HepG2 (cell line): Measurements from ENCODE around the gene MMP28. TPM values are rescaled to one million over a fixed set of nuclear protein-coding genes. Genes with fewer than 3 reads are reported as not detected.

ENCODE experiments used
- ELK4 ChIP-seq: sonication (generic); formaldehyde crosslinking; IDR thresholded peaks from 2 replicates; pipeline ENCODE4 v1.9.0; 2021; ENCODE audit warnings: missing genetic modification reagents, borderline replicate concordance
- ETV5 ChIP-seq: IDR thresholded peaks from 2 replicates; pipeline ENCODE4 v1.6.1; 2018; ENCODE audit warnings: missing biosample characterization, missing genetic modification reagents, inconsistent platforms, borderline replicate concordance
- KDM3A ChIP-seq: IDR thresholded peaks from 2 replicates; pipeline ENCODE4 v1.6.1; 2018; ENCODE audit warnings: low read depth, missing compliant biosample characterization
- KLF13 ChIP-seq: sonication (generic); formaldehyde crosslinking; IDR thresholded peaks from 2 replicates; pipeline ENCODE4 v1.4.0; 2020; ENCODE audit warnings: mild to moderate bottlenecking, missing genetic modification reagents
- LCORL ChIP-seq, 2 experiments: fragments of 450-650 bp in 1 of 2; sonication (generic) in 1 of 2; formaldehyde crosslinking in 1 of 2; IDR thresholded peaks; 2 replicates each; pipeline versions ENCODE4 v1.5.0 to v1.6.1; 2017 to 2020; ENCODE audit warnings: antibody characterized with exemption in 1 of 2, missing genetic modification reagents in 1 of 2
- PHF21A ChIP-seq: sonication (generic); formaldehyde crosslinking; IDR thresholded peaks from 2 replicates; pipeline ENCODE4 v1.5.0; 2020; ENCODE audit warnings: mild to moderate bottlenecking, missing genetic modification reagents
- TCF7L2 ChIP-seq: IDR thresholded peaks from 2 replicates; pipeline ENCODE4 v1.6.1; 2011; ENCODE audit warnings: mild to moderate bottlenecking, low read depth, low read length, moderate library complexity
- ZFP90 ChIP-seq: sonication (generic); formaldehyde crosslinking; IDR thresholded peaks from 2 replicates; pipeline ENCODE4 v1.8.0; 2022; ENCODE audit warnings: missing genetic modification reagents, mild to moderate bottlenecking, inconsistent platforms, borderline replicate concordance
- ZNF24 ChIP-seq: fragments of 450-650 bp; IDR thresholded peaks from 2 replicates; pipeline ENCODE4 v1.6.1; 2017; ENCODE audit warnings: antibody characterized with exemption, mild to moderate bottlenecking
- ZNF564 ChIP-seq: sonication (generic); formaldehyde crosslinking; IDR thresholded peaks from 2 replicates; pipeline ENCODE4 v1.8.1; 2023; ENCODE audit warnings: mild to moderate bottlenecking, missing genetic modification reagents
- ZNF629 ChIP-seq: sonication (generic); formaldehyde crosslinking; conservative IDR thresholded peaks from 2 replicates; pipeline ENCODE4 v1.5.0; 2020; ENCODE audit warnings: missing genetic modification reagents
- polyA plus RNA-seq, 8 experiments: library from polyadenylated mRNA; depleted of rRNA in 3 of 8; stranded (reverse) in 7 of 8; unstranded in 1 of 8; fragments of >200 nt; fragmentation: Illumina TruSeq in 4 of 8; extraction: Trizol in 4 of 8; gene quantifications; 2 replicates each; pipeline versions ENCODE4 v1.2.1 to v1.2.3, GENCODE V29; 2011 to 2016; ENCODE audit warnings: low read depth in 4 of 8, missing spikeins in 1 of 8, mixed read lengths in 1 of 8; ENCODE audit not compliant: insufficient read depth in 1 of 8
- total RNA-seq, 5 experiments: library from RNA; depleted of rRNA; stranded (reverse); fragments of >200 nt; fragmentation: Illumina TruSeq; extraction: Trizol; gene quantifications; 2 replicates each; pipeline ENCODE4 v1.2.3, GENCODE V29; 2016; ENCODE audit warnings: low read depth in 1 of 5
- TF ChIP-seq, protein P1 (sequence below): sonication (generic); IDR thresholded peaks from 2 replicates; pipeline ENCODE4 v1.6.1; 2016; ENCODE audit warnings: low read depth, borderline replicate concordance
- TF ChIP-seq, protein P2 (sequence below): sonication (generic); formaldehyde crosslinking; IDR thresholded peaks from 2 replicates; pipeline ENCODE4 v1.8.1; 2023; ENCODE audit warnings: missing genetic modification reagents, mild to moderate bottlenecking, borderline replicate concordance
- TF ChIP-seq, protein P3 (sequence below): sonication (generic); formaldehyde crosslinking; IDR thresholded peaks from one replicate; pipeline ENCODE4 v1.5.1; 2020; ENCODE audit warnings: mild to moderate bottlenecking, missing genetic modification reagents; ENCODE audit errors: not compliant biosample characterization
- TF ChIP-seq, protein P4 (sequence below): sonication (generic); formaldehyde crosslinking; IDR thresholded peaks from 2 replicates; pipeline ENCODE4 v1.4.0; 2020; ENCODE audit warnings: missing genetic modification reagents

Gene MMP28
- total and polyA plus RNA-seq, 2 of the 13 experiments (the other 11 are each of a cell fraction or from before 2014, with no cell fraction given) = not detected

DNA sequence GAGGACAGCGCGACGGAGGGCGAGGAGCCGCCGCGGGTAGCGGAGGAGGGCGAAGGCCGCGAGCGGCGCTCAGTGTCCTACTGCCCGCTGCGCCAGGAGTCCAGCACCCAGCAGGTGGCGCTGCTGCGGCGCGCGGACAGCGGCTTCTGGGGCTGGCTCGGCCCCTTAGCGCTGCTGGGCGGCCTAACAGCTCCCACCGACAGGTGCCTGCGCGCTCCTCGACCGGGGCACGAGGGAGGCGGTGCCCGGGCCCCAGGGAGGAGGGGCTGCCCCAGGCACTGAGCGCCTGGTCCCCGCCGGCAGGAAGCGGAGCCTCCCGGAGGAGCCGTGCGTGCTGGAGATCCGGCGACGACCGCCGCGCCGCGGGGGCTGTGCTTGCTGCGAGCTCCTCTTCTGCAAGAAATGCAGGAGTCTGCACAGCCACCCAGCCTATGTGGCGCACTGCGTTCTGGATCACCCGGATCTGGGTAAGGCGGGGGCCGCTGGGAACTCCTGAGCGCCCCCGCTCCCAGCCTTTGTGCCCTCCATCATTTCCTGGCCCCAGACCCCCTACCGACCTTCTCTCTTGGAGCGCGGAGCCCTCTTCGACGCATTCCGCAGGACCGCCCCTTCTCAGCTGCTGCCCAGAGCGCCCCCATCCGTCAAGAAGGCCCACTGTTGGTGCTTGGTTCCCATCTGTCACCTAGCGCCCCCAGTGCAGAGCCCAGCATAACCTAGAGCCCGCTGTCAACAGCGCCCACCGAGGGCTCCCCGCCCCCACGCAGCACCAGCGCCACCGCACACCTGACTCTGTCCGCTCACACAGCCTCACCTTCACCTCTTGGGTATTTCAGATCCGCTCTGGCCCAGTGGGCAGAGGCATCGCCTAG, 31.1 kb downstream of the MMP28 start (continued):
- TF ChIP-seq ZFP90 (peak; percentile 80; the same call in 1 of the 2 replicates), ZNF24 (no peak), ETV5 (CRISPR knock-in tag) (peak; percentile 58), KLF13 (no peak), LCORL (IDR thresholded peaks at IDR 0.05) (no peak), LCORL (CRISPR knock-in tag; IDR thresholded peaks at IDR 0.05) (peak; percentile 53), ELK4 (CRISPR knock-in tag) (0 out of 2 replicates have a peak, but pooled peaks have one; percentile 26), KDM3A (CRISPR knock-in tag) (no peak), ZNF629 (CRISPR knock-in tag) (0 out of 2 replicates have a peak, but pooled peaks have one; percentile 19), PHF21A (CRISPR knock-in tag) (peak; percentile 81), TCF7L2 (no peak), ZNF564 (CRISPR knock-in tag) (peak; percentile 72; the same call in 1 of the 2 replicates)
- TF ChIP-seq, protein P1, sequence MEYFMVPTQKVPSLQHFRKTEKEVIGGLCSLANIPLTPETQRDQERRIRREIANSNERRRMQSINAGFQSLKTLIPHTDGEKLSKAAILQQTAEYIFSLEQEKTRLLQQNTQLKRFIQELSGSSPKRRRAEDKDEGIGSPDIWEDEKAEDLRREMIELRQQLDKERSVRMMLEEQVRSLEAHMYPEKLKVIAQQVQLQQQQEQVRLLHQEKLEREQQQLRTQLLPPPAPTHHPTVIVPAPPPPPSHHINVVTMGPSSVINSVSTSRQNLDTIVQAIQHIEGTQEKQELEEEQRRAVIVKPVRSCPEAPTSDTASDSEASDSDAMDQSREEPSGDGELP = peak; percentile 70; the same call in 1 of the 2 replicates
- TF ChIP-seq, protein P2, sequence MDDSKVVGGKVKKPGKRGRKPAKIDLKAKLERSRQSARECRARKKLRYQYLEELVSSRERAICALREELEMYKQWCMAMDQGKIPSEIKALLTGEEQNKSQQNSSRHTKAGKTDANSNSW (CRISPR knock-in tag) = no peak; the same call in 1 of the 2 replicates
- TF ChIP-seq, protein P3, sequence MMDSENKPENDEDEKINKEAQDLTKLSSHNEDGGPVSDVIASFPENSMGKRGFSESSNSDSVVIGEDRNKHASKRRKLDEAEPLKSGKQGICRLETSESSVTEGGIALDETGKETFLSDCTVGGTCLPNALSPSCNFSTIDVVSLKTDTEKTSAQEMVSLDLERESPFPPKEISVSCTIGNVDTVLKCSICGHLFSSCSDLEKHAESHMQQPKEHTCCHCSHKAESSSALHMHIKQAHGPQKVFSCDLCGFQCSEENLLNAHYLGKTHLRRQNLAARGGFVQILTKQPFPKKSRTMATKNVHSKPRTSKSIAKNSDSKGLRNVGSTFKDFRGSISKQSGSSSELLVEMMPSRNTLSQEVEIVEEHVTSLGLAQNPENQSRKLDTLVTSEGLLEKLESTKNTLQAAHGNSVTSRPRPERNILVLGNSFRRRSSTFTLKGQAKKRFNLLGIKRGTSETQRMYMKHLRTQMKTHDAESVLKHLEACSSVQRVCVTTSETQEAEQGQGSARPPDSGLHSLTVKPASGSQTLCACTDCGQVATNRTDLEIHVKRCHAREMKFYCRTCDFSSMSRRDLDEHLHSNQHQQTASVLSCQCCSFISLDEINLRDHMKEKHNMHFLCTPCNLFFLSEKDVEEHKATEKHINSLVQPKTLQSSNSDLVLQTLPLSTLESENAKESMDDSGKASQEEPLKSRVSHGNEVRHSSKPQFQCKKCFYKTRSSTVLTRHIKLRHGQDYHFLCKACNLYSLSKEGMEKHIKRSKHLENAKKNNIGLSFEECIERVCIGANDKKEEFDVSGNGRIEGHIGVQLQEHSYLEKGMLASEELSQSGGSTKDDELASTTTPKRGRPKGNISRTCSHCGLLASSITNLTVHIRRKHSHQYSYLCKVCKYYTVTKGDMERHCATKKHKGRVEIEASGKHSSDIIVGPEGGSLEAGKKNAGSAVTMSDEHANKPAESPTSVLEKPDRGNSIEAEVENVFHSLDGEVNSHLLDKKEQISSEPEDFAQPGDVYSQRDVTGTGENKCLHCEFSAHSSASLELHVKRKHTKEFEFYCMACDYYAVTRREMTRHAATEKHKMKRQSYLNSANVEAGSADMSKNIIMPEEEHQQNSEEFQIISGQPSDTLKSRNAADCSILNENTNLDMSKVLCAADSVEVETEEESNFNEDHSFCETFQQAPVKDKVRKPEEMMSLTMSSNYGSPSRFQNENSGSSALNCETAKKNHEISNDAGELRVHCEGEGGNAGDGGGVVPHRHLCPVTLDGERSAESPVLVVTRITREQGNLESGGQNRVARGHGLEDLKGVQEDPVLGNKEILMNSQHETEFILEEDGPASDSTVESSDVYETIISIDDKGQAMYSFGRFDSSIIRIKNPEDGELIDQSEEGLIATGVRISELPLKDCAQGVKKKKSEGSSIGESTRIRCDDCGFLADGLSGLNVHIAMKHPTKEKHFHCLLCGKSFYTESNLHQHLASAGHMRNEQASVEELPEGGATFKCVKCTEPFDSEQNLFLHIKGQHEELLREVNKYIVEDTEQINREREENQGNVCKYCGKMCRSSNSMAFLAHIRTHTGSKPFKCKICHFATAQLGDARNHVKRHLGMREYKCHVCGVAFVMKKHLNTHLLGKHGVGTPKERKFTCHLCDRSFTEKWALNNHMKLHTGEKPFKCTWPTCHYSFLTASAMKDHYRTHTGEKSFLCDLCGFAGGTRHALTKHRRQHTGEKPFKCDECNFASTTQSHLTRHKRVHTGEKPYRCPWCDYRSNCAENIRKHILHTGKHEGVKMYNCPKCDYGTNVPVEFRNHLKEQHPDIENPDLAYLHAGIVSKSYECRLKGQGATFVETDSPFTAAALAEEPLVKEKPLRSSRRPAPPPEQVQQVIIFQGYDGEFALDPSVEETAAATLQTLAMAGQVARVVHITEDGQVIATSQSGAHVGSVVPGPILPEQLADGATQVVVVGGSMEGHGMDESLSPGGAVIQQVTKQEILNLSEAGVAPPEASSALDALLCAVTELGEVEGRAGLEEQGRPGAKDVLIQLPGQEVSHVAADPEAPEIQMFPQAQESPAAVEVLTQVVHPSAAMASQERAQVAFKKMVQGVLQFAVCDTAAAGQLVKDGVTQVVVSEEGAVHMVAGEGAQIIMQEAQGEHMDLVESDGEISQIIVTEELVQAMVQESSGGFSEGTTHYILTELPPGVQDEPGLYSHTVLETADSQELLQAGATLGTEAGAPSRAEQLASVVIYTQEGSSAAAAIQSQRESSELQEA = no peak
- TF ChIP-seq, protein P4, sequence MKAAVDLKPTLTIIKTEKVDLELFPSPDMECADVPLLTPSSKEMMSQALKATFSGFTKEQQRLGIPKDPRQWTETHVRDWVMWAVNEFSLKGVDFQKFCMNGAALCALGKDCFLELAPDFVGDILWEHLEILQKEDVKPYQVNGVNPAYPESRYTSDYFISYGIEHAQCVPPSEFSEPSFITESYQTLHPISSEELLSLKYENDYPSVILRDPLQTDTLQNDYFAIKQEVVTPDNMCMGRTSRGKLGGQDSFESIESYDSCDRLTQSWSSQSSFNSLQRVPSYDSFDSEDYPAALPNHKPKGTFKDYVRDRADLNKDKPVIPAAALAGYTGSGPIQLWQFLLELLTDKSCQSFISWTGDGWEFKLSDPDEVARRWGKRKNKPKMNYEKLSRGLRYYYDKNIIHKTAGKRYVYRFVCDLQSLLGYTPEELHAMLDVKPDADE = peak; percentile 74; the same call in 1 of the 2 replicates
